Liver (tissue), 9 donors: Measurements from ENCODE around the gene EXOC4. TPM values are rescaled to one million over a fixed set of nuclear protein-coding genes. Genes with fewer than 3 reads are reported as not detected.

Source experiments
- DNase-seq: peaks from one replicate; pipeline ENCODE4 v3.0.0-alpha.2; 2017; ENCODE audit warnings: low spot score
- H3K27ac ChIP-seq, 2 donors: one replicate each; pipeline ENCODE4 v1.7.0; 2013; ENCODE audit warnings: inconsistent platforms in 2 of 2, low read length in 2 of 2, control low read depth in 1 of 2, low read depth in 1 of 2, mild to moderate bottlenecking in 1 of 2
- H3K27me3 ChIP-seq, 4 donors: one replicate each; pipeline versions ENCODE4 v1.6.1 to v1.7.0; 2013; ENCODE audit warnings: low read length in 3 of 4, inconsistent platforms in 1 of 4, mild to moderate bottlenecking in 1 of 4, moderate library complexity in 1 of 4; ENCODE audit not compliant: control insufficient read depth in 4 of 4, insufficient read depth in 4 of 4
- H3K36me3 ChIP-seq, 4 donors: one replicate each; pipeline versions ENCODE4 v1.6.1 to v1.7.0; 2013; ENCODE audit warnings: low read length in 3 of 4, mild to moderate bottlenecking in 3 of 4, low read depth in 1 of 4, moderate library complexity in 1 of 4; ENCODE audit not compliant: control insufficient read depth in 4 of 4, insufficient read depth in 3 of 4
- H3K4me1 ChIP-seq, 4 donors: one replicate each; pipeline versions ENCODE4 v1.6.1 to v1.7.0; 2013; ENCODE audit warnings: low read length in 3 of 4, mild to moderate bottlenecking in 3 of 4, moderate library complexity in 1 of 4; ENCODE audit not compliant: control insufficient read depth in 4 of 4, insufficient read depth in 4 of 4
- H3K4me3 ChIP-seq, 3 donors: one replicate each; pipeline versions ENCODE4 v1.6.1 to v1.7.0; 2013; ENCODE audit warnings: low read length in 3 of 3, control low read depth in 1 of 3, low read depth in 1 of 3, mild to moderate bottlenecking in 1 of 3
- H3K9ac ChIP-seq, 2 donors: one replicate each; pipeline ENCODE4 v1.7.0; 2013; ENCODE audit warnings: low read length in 2 of 2, mild to moderate bottlenecking in 2 of 2, moderate library complexity in 2 of 2, control low read depth in 1 of 2, low read depth in 1 of 2
- H3K9me3 ChIP-seq, 4 donors: one replicate each; pipeline versions ENCODE4 v1.6.1 to v1.7.0; 2013; ENCODE audit warnings: low read length in 3 of 4; ENCODE audit not compliant: control insufficient read depth in 4 of 4
- ATF3 ChIP-seq: IDR thresholded peaks from 2 replicates; pipeline ENCODE4 v1.6.1; 2016; ENCODE audit warnings: antibody characterized with exemption
- CTCF ChIP-seq: fragments of 150-350 bp; IDR thresholded peaks from 2 replicates; pipeline ENCODE4 v1.5.1; 2017; ENCODE audit warnings: improper control_type of control experiment, low read depth, low read length; ENCODE audit not compliant: missing input control
- FOXA1 ChIP-seq: IDR thresholded peaks from 2 replicates; pipeline ENCODE4 v1.6.1; 2016; ENCODE audit warnings: antibody characterized with exemption
- FOXA2 ChIP-seq: IDR thresholded peaks from 2 replicates; pipeline ENCODE4 v1.6.1; 2016; ENCODE audit warnings: antibody characterized with exemption
- GABPA ChIP-seq, 2 donors: IDR thresholded peaks in 1 of 2; conservative IDR thresholded peaks in 1 of 2; 2 replicates each; pipeline ENCODE4 v1.6.1; 2016; ENCODE audit warnings: antibody characterized with exemption in 2 of 2, mild to moderate bottlenecking in 1 of 2, moderate library complexity in 1 of 2
- HNF4A ChIP-seq, 2 donors: conservative IDR thresholded peaks; 2 replicates each; pipeline ENCODE4 v1.6.1; 2016; ENCODE audit warnings: antibody characterized with exemption in 2 of 2, mild to moderate bottlenecking in 2 of 2
- HNF4G ChIP-seq: IDR thresholded peaks from 2 replicates; pipeline ENCODE4 v1.6.1; 2016; ENCODE audit warnings: antibody characterized with exemption
- JUND ChIP-seq, 2 donors: IDR thresholded peaks; 2 replicates each; pipeline ENCODE4 v1.6.1; 2016; ENCODE audit warnings: antibody characterized with exemption in 2 of 2
- MAX ChIP-seq: IDR thresholded peaks from 2 replicates; pipeline ENCODE4 v1.6.1; 2016; ENCODE audit warnings: antibody characterized with exemption
- REST ChIP-seq: IDR thresholded peaks from 2 replicates; pipeline ENCODE4 v1.6.1; 2016; ENCODE audit warnings: antibody characterized with exemption, mild to moderate bottlenecking
- RXRA ChIP-seq, 2 donors: IDR thresholded peaks; 2 replicates each; pipeline ENCODE4 v1.6.1; 2017 to 2018; ENCODE audit warnings: antibody characterized with exemption in 2 of 2, mild to moderate bottlenecking in 1 of 2
- SP1 ChIP-seq: IDR thresholded peaks from 2 replicates; pipeline ENCODE4 v1.6.1; 2018; ENCODE audit warnings: antibody characterized with exemption, mild to moderate bottlenecking
- ZBTB33 ChIP-seq: IDR thresholded peaks from 2 replicates; pipeline ENCODE4 v1.6.1; 2016; ENCODE audit warnings: antibody characterized with exemption
- WGBS: extraction: QIAGEN DNeasy Blood & Tissue Kit; methylation state at CpG from one replicate; pipeline ENCODE4 v1.1.7; 2013; 5-methylcytosine and 5-hydroxymethylcytosine counted together
- polyA plus RNA-seq, 2 donors: library from polyadenylated mRNA; stranded (reverse) in 1 of 2; unstranded in 1 of 2; fragments of 200-250 nt in 1 of 2; fragments of >200 nt in 1 of 2; fragmentation: Nextera tagmentation in 1 of 2; extraction: Ambion mirVana in 1 of 2; gene quantifications; one replicate each; pipeline versions ENCODE4 v1.2.1 to v1.2.3, GENCODE V29; 2013 to 2015
- total RNA-seq, 2 donors: library from RNA; depleted of rRNA; stranded (reverse); fragments of >200 nt; gene quantifications; one replicate each; pipeline ENCODE4 v1.2.3, GENCODE V29; 2014
- donor health status: healthy.
- donor health status: healthy.
- donor health status: healthy.
- donor health status: healthy.
- donor health status: healthy.

The EXOC4 gene
- total and polyA plus RNA-seq, 4 donors, result 9.5 to 55.9 (median 23.6) TPM

- TF ChIP-seq ZBTB33 (no peak), GABPA (IDR thresholded peaks at IDR 0.05 in 1 of 2, conservative IDR thresholded peaks at IDR 0.05 in 1 of 2) (no peak)
Observed at GRCh38 chr7:133570321-133570720, 317.4 kb downstream of the EXOC4 start (continued).

GRCh38 chr7:133571076-133571475 lies 318.2 kb downstream of the EXOC4 start:
- Histone ChIP-seq H3K4me1 (no peaks in the 10 kb centered on the region), H3K27ac (no peak overlapping the region), H3K9me3 (peaks cover 0 to 2% (median 0%) of the 10 kb centered on the region in 4 donors), H3K9ac (no peak overlapping the region), H3K27me3 (no peaks in the 10 kb centered on the region), H3K36me3 (no peaks in the 10 kb centered on the region), H3K4me3 (no peak overlapping the region)
- TF ChIP-seq FOXA1 (no peak), ZBTB33 (no peak), CTCF (no peak), REST (no peak), SP1 (no peak), MAX (no peak)
- no peak for DNase-seq
- WGBS, result 87% methylated on average over 3 of the region's 3 CpGs

- Histone ChIP-seq H3K9ac (no peak overlapping the region), H3K36me3 (peaks cover 0 to 1% (median 0%) of the 10 kb centered on the region in 4 donors), H3K9me3 (peaks cover 0 to 2% (median 0%) of the 10 kb centered on the region in 4 donors), H3K4me1 (no peaks in the 10 kb centered on the region), H3K27me3 (no peaks in the 10 kb centered on the region), H3K27ac (no peak overlapping the region), H3K4me3 (no peak overlapping the region)
- DNase-seq, result no peak
- TF ChIP-seq MAX (no peak), HNF4G (no peak), SP1 (no peak), HNF4A (conservative IDR thresholded peaks at IDR 0.05) (no peak), RXRA (IDR thresholded peaks at IDR 0.05) (no peak), ZBTB33 (no peak), ATF3 (no peak), FOXA2 (no peak), JUND (IDR thresholded peaks at IDR 0.05) (no peak), CTCF (no peak), GABPA (IDR thresholded peaks at IDR 0.05 in 1 of 2, conservative IDR thresholded peaks at IDR 0.05 in 1 of 2) (no peak)
Observed at GRCh38 chr7:133572087-133572486, 319.2 kb downstream of the EXOC4 start.
